NCI-H526 (cell line): Measurements from ENCODE around the gene GPX8.

Experiments
- DNase-seq, 2 experiments: peaks; one replicate each; lab custom pipeline; 2025; lab: John Stamatoyannopoulos, UW

GPX8 gene

DNA sequence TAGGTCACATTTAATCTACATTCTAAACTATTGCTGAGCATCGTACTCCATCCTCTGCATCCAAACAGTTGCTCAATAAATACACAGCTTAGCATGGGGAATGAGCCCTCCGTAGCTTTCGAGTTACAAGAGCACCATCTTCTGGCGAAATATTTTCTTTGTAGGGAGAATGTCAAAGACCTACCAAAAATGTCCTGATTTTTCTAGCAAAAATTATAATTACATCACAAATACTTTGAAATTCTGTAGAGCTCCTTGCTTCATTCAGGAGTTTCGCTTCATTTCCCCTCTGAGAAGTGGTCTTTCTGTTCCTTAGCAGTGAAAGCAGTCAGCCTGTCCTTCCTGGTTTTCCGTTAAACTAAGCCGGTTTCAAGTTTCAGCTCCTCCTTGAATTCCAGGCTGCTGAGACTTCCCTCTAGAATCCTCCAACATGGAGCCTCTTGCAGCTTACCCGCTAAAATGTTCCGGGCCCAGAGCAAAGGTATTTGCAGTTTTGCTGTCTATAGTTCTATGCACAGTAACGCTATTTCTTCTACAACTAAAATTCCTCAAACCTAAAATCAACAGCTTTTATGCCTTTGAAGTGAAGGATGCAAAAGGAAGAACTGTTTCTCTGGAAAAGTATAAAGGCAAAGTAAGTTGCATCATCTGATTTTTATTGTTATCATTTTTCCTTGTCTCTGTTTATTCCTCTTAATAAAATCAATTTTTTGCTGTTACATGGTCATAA lies at the start of gene GPX8:
TSS of gene GPX8 (plus strand) at position 409 of the 730 bp plus-strand sequence. CDS start at position 431, 22 bp downstream.
- peak in 1 of 2 experiments; percentile 23 for DNase-seq

DNA sequence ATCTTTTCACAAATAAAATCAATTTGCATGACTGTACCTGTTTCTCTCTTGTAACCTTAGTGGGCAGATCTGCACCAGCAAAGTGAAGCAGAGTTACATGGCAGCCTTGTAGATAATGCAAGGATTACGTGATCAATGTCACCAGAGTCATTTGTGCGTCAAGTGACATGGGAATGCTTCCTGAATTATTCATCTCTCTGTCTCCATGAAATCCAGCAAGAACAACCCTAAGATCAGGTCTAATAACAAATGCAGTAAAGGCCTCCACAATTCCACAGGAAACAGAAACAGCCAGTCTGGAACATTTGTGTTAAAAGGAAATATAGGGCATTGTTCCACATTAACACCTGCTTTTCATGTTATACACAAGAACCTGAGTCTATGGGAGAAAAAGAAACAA lies 49.8 kb upstream of the GPX8 start:
- no peak for DNase-seq

DNA sequence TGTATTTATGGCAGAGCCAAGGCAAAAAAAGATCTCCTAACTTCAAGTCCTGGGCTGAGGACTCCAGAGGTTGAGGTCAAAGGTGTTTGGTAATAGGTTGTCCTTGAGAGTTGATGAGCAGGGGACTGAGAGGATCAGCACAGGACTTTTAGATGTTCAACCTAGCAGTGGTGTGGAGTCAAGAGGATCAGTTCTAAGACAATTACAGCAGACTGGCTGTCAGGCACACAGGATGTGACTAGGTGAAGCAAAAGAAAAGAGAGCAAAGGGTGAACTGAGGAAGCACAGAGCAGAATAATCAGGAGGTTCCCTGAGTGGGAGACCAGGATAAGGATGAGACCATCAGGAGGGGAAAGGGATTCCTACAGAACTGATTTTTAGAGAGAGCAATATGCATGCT lies 46.6 kb upstream of the GPX8 start:
- DNase-seq = no peak

GRCh38 chr5:55114061-55114460 lies 45.9 kb upstream of the GPX8 start:
- DNase-seq = no peak

DNA sequence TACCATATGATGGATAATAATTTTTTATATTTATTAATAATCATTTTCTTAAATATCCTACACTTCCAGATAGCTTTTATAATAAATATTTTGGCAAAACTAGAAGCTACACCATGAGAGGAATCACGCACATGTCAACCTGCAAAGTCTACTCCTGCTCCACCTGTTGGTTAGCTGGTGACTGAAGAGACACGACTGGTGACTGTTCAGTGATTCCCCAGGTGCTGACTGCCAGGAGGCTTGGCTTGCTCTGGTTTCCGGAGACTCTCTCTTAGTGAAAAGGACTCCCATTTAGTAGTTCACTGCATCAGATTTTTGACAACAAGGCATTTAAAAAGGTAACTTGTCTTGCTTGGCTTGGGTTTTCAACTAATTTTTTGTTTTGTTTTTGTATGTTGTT lies 36.6 kb upstream of the GPX8 start:
- DNase-seq = no peak

DNA sequence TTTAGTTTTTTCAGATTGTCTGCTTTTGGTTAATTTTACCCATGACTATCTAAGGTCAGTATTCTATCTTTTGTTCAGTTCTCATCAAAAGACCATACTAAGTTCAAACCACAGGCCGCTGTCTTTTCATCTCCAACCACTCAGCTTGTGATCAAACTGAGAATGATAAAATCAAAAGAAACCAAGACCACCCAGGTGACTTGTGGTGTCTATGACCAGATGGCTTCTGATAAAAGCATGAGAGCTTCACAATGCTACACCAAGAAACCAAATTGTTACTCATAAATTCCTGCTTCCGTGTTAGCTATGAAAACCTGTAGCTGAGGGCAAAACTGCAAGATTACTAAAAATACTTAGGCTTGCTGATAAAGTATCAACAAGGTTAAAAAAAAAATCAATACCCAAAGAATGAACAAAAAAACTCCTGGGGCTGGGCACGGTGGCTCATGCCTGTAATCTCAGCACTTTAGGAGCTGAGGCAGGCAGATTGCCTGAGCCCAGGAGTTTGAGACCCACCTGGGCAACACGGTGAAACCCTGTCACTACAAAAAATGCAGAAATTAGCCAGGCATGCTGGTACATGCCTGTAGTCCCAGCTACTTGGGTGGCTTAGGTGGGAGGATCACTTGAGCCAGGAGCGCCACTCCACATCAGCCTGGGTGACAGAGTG lies 25.8 kb upstream of the GPX8 start:
- no peak for DNase-seq

DNA sequence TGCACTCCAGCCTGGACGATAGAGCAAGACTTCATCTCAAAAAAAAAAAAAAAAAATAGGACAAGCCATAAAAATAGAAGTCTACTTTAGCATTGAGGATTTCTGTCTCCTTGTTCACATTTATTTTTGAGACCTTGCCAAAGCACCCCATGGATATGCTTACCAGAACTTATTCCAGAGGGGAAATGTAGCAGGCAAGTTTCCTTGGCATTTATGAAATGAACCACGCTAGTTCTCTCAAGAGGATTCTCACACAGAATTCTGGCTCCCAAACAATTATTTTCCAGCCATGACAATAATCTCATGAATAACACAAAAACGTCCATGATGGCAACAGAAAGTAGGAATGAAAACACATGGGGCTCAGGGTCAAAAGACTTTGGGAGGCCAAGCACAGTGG lies 23.4 kb upstream of the GPX8 start:
- DNase-seq = no peak

GRCh38 chr5:55140908-55141665 lies 18.9 kb upstream of the GPX8 start:
- DNase-seq = no peak

DNA sequence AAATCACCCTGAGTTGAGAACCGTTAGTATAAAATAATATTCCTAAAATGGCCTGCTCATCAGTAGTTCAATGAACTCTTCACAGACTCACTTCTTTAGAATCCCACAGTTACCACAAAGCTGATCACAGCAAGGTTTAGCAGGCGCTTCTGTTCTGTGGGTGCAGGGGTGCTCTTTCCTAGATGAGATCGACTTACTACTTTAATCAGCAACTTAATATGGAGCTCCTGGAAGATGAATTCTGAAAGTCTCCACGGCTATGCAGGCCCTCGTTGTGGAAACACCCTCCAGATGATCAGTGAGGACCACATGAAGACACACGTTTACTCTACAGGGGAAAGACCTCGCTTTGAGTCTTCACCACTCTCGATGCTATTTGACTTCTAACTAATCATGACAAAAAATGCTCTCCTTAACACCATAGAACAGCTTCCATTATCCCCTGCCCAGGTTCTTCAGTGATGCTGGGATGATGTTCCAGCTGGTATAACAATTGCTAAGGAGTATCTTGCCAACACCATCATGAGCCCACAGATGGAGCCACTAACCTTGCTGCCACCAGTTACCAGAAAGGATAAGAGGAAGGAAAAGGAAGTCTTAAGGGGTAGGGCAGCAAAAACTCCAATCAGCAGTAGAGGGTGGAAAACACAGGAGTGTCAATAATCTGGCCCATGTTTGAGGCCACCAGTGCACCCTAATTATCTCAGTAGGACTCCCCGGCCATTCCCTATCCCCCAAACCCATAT lies 17.9 kb upstream of the GPX8 start:
- DNase-seq = no peak

GRCh38 chr5:55143624-55144023 lies 16.3 kb upstream of the GPX8 start:
- DNase-seq = no peak

- no peak for DNase-seq
These were observed 13.9 kb upstream of the GPX8 start for GRCh38 chr5:55146080-55146479.

GRCh38 chr5:55146543-55147151 lies 13.3 kb upstream of the GPX8 start:
- peak; percentile 54 to 74 for DNase-seq

DNA sequence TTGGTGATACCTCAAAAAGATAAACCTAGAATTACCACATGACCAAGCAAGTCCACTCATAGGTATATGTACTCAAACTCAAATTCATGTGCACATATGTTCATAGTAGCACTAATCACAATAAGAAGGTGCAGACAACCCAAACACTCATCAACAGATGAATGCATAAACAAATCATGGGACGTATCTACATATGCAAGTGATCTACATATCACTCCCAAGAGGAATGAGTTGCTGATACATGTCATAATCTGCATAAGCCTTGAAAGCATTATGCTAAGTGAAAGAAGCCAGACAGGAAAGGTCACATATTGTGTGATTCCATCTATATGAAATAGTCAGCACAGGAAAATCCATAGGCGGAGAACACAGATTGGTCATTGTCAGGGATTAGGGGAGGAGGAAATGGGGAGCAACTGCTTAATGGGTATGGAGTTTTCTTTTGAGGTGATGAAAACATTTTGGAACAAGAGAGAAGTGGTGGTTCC lies 10.6 kb upstream of the GPX8 start:
- DNase-seq = no peak

DNA sequence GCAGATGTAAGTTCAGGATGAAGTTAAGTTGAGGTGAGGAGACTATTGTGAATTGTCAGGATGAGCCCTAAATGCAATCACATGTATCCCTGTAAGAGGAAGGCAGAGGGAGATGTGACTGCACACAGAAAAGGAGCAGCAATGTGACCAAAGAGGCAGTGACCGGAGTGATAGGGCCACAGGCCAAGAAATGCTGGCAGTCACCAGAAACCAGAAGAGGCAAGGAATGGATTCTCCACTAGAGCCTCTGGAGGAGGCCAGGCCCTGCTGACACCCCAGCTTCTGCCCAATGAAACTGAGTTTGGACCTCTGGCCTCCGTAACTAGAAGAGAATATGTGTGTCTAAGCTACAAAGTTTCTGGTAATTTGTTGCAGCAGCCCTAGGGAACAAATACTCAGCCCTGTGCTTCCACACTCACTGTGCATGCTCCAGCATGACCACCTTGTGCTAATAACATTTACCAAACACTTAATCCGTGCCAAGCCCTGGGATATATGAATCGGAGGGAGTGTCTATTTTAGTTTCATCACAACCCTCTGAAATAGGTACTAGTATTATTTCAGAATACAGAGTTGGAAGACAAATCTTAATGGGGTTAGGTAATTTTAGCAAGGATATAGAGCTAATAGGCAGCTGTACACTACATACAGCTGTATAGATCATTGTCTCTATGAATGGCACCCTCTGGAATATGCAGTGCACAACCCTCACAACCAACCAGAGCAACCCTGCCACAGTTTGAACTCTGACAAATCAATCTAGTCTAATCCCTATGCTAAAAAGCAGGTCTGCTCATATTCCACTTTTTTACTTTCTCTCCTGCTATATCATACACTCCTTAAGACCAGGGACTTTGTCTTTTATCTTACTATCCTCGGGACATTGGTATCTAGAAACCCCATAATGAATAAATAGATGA lies 7.8 kb upstream of the GPX8 start:
- no peak for DNase-seq

- DNase-seq = no peak
These were observed 5.1 kb upstream of the GPX8 start for GRCh38 chr5:55154873-55155272.

- no peak for DNase-seq
These were observed 680 bp downstream of the GPX8 start for GRCh38 chr5:55160493-55161209.

- no peak for DNase-seq
These were observed 2.7 kb downstream of the GPX8 start for GRCh38 chr5:55162666-55163065.

- DNase-seq = no peak
These were observed 11.5 kb downstream of the GPX8 start for GRCh38 chr5:55171471-55171870.

- peak; percentile 78 for DNase-seq
These were observed 12.3 kb downstream of the GPX8 start for GRCh38 chr5:55172051-55172899.
